Measurements from ENCODE around the gene WDR88. TPM values are rescaled to one million over a fixed set of nuclear protein-coding genes. Genes with fewer than 3 reads are reported as not detected.

WDR88 gene
- total and polyA plus RNA-seq, 2 of the 8 experiments (the other 6 are each of a cell fraction or from before 2014, with no cell fraction given): not detected

DNA sequence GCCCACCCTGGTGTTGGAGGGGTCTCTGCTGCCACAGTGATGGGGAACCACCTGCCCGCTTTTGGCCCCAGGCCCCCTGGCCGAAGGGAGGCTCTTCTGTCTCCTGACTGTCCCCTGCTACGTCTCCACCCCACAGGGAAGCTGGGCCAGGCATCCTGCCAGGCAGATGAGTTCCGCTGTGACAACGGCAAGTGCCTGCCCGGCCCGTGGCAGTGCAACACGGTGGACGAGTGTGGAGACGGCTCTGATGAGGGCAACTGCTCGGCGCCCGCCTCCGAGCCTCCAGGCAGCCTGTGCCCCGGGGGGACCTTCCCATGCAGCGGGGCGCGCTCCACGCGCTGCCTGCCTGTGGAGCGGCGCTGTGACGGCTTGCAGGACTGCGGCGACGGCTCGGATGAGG lies 73.2 kb downstream of the WDR88 start (continued):
- TF ChIP-seq, protein P1, sequence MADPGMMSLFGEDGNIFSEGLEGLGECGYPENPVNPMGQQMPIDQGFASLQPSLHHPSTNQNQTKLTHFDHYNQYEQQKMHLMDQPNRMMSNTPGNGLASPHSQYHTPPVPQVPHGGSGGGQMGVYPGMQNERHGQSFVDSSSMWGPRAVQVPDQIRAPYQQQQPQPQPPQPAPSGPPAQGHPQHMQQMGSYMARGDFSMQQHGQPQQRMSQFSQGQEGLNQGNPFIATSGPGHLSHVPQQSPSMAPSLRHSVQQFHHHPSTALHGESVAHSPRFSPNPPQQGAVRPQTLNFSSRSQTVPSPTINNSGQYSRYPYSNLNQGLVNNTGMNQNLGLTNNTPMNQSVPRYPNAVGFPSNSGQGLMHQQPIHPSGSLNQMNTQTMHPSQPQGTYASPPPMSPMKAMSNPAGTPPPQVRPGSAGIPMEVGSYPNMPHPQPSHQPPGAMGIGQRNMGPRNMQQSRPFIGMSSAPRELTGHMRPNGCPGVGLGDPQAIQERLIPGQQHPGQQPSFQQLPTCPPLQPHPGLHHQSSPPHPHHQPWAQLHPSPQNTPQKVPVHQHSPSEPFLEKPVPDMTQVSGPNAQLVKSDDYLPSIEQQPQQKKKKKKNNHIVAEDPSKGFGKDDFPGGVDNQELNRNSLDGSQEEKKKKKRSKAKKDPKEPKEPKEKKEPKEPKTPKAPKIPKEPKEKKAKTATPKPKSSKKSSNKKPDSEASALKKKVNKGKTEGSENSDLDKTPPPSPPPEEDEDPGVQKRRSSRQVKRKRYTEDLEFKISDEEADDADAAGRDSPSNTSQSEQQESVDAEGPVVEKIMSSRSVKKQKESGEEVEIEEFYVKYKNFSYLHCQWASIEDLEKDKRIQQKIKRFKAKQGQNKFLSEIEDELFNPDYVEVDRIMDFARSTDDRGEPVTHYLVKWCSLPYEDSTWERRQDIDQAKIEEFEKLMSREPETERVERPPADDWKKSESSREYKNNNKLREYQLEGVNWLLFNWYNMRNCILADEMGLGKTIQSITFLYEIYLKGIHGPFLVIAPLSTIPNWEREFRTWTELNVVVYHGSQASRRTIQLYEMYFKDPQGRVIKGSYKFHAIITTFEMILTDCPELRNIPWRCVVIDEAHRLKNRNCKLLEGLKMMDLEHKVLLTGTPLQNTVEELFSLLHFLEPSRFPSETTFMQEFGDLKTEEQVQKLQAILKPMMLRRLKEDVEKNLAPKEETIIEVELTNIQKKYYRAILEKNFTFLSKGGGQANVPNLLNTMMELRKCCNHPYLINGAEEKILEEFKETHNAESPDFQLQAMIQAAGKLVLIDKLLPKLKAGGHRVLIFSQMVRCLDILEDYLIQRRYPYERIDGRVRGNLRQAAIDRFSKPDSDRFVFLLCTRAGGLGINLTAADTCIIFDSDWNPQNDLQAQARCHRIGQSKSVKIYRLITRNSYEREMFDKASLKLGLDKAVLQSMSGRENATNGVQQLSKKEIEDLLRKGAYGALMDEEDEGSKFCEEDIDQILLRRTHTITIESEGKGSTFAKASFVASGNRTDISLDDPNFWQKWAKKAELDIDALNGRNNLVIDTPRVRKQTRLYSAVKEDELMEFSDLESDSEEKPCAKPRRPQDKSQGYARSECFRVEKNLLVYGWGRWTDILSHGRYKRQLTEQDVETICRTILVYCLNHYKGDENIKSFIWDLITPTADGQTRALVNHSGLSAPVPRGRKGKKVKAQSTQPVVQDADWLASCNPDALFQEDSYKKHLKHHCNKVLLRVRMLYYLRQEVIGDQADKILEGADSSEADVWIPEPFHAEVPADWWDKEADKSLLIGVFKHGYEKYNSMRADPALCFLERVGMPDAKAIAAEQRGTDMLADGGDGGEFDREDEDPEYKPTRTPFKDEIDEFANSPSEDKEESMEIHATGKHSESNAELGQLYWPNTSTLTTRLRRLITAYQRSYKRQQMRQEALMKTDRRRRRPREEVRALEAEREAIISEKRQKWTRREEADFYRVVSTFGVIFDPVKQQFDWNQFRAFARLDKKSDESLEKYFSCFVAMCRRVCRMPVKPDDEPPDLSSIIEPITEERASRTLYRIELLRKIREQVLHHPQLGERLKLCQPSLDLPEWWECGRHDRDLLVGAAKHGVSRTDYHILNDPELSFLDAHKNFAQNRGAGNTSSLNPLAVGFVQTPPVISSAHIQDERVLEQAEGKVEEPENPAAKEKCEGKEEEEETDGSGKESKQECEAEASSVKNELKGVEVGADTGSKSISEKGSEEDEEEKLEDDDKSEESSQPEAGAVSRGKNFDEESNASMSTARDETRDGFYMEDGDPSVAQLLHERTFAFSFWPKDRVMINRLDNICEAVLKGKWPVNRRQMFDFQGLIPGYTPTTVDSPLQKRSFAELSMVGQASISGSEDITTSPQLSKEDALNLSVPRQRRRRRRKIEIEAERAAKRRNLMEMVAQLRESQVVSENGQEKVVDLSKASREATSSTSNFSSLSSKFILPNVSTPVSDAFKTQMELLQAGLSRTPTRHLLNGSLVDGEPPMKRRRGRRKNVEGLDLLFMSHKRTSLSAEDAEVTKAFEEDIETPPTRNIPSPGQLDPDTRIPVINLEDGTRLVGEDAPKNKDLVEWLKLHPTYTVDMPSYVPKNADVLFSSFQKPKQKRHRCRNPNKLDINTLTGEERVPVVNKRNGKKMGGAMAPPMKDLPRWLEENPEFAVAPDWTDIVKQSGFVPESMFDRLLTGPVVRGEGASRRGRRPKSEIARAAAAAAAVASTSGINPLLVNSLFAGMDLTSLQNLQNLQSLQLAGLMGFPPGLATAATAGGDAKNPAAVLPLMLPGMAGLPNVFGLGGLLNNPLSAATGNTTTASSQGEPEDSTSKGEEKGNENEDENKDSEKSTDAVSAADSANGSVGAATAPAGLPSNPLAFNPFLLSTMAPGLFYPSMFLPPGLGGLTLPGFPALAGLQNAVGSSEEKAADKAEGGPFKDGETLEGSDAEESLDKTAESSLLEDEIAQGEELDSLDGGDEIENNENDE (IDR thresholded peaks at IDR 0.05; ENCODE audit: insufficient replicate concordance, low read length): no peak
- TF ChIP-seq PHF8 (conservative IDR thresholded peaks at IDR 0.05; ENCODE audit: low read depth, low read length) (no peak), YY1 (IDR thresholded peaks at IDR 0.05; ENCODE audit: low read depth, low read length) (no peak), KDM1A (IDR thresholded peaks at IDR 0.05; ENCODE audit: borderline replicate concordance, low read length) (no peak), EZH2 (IDR thresholded peaks at IDR 0.05; ENCODE audit: low read depth, low read length, severe bottlenecking) (no peak), KDM5A (IDR thresholded peaks at IDR 0.05; ENCODE audit: low read length) (no peak)
- TF ChIP-seq, protein P2, sequence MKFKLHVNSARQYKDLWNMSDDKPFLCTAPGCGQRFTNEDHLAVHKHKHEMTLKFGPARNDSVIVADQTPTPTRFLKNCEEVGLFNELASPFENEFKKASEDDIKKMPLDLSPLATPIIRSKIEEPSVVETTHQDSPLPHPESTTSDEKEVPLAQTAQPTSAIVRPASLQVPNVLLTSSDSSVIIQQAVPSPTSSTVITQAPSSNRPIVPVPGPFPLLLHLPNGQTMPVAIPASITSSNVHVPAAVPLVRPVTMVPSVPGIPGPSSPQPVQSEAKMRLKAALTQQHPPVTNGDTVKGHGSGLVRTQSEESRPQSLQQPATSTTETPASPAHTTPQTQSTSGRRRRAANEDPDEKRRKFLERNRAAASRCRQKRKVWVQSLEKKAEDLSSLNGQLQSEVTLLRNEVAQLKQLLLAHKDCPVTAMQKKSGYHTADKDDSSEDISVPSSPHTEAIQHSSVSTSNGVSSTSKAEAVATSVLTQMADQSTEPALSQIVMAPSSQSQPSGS (IDR thresholded peaks at IDR 0.05; ENCODE audit: low read length): no peak
- TF ChIP-seq, protein P3, sequence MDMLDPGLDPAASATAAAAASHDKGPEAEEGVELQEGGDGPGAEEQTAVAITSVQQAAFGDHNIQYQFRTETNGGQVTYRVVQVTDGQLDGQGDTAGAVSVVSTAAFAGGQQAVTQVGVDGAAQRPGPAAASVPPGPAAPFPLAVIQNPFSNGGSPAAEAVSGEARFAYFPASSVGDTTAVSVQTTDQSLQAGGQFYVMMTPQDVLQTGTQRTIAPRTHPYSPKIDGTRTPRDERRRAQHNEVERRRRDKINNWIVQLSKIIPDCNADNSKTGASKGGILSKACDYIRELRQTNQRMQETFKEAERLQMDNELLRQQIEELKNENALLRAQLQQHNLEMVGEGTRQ (IDR thresholded peaks at IDR 0.05; ENCODE audit: low read length): no peak

Data from H1 (cell line).